Amygdala (tissue), 56 donors: Measurements from ENCODE around the gene MTMR1.

Source experiments
- DNase-seq, 56 donors: peaks; one replicate each; lab custom pipeline; 2025; lab: John Stamatoyannopoulos, UW

MTMR1 gene

DNA sequence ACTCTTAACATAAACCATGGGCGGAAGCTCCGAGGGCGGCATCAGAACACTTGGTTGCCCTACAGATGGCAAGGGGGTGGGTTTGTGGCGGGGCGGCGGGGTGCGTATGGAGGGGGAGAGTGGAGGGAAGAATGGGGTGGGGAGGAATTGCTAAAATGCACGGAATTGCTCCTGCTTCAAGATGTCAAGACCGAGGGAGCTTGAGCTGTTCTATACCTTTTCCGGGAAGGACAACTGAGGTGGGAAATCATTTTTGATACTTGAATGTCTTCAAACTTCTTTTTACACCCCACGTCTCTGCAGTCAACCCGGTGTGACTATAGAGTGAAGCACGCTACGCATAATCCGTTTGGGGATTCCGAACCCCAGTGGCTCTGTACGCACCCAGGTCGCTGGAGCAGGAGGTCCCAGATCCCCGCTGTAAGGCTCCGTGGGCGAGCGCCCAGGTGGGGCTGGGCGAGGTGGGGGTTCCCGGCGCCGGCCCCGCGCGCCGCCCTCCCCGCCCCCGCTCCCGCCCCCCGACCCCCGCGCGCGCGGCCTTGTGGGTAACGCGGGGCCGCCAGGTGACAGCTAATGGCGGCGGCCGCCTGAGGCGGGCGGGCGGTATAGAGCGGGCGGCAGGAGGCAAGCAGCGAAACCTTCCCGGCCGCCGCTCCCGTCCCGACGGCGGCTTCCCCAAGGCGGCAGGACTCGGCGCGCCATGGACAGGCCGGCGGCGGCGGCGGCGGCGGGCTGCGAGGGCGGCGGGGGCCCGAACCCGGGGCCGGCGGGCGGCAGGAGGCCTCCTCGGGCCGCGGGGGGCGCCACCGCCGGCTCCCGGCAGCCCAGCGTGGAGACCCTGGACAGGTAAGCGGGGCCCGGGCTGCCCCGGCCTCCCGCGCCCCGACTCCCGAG lies at the start of gene MTMR1:
Gene MTMR1 (plus strand): TSS at position 566 of the 894 bp plus-strand sequence. CDS start 135 bp downstream, at position 701.
- DNase-seq: peak in 17 of 56 donors; percentile 2 to 51 (median 15)

DNA sequence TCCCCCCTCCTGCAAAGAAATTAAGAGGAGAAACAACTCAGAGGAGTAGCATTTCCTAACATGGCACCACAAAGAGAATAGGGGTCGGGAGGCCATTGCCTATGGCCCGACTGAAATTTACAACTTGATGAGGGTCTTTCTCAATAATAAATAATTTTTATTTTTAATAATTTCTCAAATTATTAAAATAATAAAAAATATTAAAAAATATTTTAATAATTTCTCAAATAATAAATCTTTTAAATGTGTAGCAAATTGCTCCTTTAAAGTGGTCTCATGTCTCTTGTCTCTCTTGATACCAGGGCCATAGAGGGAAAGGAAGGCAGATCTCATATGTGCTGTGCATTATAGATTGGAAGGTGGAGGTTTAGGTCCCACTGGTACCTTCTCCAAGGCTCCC lies 49.2 kb upstream of the MTMR1 start:
- no peak for DNase-seq

DNA sequence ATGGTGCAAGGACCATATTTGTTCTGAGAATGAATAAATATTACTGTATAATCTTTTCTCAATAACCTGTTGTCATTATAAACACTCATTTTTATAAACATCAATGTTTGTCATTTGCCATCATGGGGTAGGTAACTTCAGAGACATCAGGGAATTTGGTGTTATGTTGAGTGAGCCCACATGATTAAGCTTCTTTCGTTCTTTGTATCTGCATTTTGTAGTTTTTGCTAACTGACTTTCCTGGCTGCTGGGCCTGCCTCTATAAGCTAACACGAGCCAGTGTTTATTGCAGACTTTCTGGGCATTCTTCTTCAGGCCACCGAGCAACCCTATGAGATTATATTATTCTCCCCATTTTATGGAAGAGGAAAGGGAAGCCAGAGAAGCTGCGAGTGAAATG lies 48.8 kb upstream of the MTMR1 start:
- DNase-seq: no peak

DNA sequence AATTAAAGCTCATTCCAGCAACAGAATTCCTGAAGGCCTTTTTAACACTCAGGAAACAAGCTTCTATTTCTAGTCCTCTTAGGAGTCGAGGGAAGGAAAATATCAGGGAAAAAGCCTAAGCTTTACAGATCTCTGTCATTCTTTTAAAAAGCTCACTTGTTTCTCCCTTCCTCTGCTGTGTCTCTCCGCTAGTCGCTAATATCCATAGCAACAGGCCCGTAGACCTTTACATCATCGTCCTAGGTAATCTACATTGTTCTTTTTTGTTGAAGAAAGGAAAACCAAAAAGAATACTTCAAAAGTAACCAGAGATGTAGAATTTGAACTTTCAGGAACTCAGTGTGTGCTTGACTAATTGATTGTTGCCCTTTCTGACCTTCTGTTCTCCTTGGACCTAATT lies 45.9 kb upstream of the MTMR1 start:
- DNase-seq: no peak

DNA sequence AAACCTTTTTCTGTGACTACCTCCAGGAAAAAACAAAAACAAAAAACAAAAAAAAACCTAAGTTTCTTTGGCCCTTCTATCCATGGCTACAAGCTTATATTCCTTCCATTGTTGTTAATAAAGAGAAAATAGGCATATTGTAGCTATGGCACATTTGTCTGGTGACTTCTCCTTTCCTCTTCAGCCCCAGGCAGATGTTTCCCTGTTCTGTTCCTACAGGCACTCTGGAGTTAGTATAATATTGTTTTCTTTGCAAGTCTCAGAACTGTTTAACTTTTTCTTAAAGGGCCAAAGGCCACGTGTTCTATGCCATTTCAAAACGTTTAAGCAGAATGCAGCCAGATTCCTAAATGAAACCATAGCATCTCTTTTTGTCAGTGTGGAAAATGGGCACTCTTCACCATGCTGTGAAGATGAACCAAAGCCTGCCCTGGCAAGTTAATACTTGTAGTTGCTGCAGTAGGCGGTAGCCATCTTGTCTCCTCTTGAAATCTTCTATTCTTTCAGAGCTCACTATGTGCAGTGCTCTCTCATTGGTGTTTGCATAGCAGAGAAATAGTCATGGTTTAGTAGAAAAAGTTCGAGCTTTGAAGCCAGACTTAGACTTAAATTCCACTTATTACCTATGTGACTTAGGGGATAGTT lies 44.8 kb upstream of the MTMR1 start:
- no peak for DNase-seq

DNA sequence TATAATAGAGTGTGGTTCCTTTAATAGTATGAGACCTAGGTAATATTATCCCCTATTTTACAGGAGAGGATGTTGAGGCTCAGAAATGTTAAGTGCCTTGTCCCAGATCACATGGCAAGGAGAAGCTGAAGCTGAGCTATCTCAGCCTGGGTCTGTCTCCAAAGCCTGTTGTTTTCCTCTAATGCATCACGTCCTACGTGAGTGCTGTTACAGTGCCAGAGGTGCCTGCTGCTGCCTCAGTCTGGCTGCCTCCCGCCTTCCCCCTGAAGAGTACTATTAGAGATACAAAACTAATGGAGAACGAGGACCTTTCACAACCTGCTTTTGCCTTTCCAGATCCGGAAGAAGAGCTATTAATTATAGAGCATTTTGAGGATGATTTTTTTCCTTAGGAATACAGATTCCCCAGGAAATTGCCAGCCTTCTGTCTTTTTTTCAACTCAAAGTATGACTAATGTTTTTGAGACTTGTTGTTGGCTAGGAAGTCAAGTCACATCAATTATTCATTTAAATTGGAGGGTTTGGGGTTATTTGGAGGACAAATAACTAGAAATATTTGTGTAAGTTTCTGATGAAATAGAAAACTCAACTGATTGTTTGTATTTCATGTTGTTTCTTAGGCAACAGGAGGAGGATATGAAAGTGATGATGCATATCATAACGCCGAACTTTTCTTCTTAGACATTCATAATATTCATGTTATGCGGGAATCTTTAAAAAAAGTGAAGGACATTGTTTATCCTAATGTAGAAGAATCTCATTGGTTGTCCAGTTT lies 43.9 kb upstream of the MTMR1 start:
- DNase-seq: peak in 2 of 56 donors; percentile 0 to 7

DNA sequence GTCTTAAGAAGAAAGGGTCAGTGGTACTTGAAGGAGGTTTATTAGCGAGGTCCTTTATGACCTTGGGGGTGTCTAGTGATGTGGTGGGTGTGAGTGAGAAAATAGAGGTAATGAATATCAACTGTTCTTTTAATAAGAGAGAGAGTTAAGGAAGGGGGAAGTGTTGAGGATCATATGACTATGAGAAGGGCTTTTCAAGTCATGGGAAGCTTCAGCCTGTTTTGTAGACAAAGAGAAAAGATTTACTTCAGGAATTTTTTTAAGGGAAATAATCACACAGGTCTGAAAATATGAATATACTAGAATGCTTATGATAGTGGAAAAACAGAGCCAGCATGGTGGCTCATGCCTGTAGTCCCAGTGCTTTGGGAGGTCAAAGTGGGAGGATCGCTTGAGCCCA lies 41.3 kb upstream of the MTMR1 start:
- DNase-seq: no peak

DNA sequence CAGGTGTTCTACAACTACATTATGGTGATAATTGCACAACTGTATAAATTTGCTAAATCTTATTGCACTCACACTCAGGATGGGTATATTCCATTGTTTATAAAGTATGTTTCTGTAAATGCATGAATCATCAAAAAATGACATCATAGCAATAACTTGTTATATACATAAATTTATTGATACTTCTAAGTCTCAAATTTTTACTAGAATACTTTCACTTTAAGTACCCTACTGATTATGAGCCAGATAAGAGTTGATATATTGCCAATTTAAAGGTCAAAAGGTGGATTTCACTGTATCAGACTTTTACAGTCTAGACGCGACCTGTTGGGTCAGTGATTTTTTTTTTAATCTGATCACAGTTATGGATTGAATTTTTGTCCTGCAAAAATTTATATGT lies 37.4 kb upstream of the MTMR1 start:
- DNase-seq: no peak

DNA sequence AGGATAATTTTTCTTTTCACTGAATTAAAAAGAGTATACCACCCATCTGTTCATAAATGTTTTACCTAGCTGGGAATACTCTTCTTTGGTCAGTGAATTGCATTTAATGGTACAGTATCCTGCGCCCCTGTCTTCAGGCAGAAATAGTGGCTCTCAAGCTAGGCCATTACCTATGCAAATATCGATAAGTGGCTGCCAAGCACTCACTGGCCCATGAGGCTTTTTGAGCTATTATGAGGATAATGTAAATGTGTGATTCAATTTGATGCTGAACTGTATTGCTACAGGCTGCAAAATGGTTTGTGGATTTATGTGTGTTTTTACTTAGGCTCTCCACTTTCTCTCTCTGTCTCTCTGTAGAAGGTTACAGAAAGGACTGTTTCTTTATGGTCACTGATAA lies 30.1 kb upstream of the MTMR1 start:
- DNase-seq: no peak

DNA sequence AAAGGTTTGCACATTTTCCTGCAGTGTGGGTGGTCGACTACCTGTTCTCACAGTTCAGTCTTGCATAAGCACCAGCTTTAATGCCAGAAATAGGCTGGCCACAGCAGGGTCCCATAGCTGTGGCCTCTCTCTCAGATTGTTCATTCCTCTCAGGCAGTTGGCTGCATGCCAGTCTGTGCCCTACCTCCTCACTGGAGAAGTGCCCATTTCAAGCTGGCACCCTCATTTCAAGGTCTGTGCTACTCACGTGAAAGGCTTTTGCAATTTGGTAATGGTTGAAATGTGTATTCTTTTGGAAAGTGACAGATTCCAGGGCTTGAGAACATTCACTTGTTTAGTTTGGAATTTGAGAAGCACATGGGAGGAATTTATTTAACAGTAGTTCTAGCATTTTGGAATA lies 28.9 kb upstream of the MTMR1 start:
- peak in 22 of 56 donors; percentile 0 to 23 (median 9) for DNase-seq

DNA sequence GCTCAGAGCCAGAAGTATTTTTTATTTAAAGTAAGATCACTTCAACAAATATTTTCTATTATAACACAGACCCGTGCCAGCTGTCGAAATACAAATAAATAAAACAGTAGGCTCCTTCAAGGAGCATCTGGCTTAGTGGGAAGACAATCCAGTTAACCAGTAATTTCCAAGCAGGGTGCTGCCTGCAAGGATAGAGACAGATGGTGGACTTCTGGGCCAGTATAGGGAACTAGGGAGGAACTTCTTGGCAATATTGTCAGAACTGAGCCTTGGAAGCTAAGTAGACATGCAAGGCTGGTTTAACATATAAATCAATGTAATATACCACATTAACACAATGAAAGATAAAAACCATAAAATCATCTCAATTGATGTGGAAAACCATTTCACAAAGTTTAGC lies 17.0 kb upstream of the MTMR1 start:
- no peak for DNase-seq

DNA sequence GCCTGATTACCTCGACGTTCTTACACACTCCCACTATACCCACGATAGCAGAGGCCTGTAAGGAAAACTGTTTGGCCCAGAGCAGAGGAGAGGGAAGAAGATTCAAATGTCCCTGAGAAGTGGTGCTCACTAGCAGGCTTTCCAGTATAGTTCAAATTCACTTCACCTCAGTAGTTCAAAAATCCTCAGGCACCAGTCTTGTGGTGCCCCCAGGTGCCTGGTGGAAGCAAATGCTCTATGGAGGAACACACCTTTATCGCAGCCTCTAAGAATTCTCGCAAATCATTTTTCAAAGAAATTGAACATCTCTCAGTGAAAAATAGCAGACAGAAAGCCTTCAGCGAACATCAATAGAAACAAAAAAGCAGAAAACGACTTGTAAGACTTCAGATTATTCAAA lies 12.2 kb upstream of the MTMR1 start:
- peak in 2 of 56 donors; percentile 0 to 2 for DNase-seq

DNA sequence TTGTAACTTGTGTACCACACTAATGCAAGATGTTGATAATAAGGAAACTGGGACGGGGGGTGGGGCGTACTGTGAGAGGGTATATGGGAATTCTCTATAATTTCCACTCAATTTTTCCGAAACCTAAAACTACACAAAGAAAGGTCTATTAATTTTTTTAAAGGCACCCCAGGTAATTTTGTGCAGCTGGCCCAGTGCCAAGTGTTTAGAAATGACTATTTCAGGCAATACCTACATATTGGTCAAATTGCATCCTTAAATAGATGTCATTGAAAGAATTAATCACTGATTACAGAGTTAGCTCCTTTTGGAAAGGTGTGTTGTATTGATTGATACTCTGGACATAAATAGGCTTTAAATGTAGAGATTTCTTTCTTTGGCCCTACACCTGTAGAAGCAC lies 10.1 kb upstream of the MTMR1 start:
- no peak for DNase-seq

DNA sequence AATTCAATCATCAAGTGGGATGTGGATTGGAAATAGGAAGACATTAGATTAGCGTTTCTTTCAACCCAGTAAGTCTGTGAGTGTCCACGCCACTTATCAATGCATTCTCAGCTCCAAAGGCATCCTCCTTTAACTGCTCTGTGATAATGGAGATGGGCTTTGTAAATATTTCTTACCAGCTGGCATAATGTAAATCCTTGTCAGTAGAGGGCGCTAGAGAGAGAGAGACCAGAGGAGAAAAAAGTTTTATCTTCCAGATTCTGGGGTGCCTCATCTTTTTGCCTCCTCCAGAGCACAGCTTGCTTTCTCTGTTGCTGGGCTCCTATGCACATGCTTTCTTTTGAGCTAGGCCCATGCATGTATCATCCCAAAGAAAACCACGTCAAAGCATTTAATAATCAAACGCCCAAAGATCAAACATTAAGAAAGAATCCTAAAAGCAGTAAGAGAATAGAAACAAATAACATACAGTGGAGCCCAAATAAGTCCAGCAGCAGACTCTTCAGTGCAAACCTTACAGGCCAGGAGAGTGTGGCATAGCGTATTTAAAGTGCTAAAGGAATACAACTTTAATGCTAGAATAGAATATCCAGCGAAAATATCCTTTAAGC lies 9.6 kb upstream of the MTMR1 start:
- no peak for DNase-seq

DNA sequence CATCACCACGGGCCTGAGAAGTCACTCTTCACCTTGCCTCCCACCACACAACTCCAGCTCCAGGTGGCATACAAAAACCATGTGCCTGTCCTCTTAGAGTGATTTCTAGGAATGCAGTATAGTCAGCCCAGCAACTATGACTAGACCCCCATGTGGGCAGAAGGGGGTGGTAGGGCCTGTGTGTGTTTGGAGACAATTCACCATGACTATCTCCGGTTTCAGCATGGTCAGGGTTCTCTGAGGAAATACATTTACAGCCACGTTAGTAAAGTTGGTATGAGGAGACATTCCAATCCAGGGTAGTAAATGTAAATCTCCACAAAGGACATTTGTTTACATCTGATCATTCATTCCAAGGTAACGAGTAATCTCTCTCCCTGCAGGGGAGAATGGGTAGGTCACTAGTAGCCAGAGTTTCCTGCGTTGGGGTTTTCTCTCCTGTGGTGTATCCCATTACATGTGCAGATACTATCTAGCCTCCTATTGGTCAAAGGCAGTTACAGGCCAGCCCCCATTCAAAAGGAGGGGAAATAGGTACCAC lies 4.2 kb upstream of the MTMR1 start:
- no peak for DNase-seq

DNA sequence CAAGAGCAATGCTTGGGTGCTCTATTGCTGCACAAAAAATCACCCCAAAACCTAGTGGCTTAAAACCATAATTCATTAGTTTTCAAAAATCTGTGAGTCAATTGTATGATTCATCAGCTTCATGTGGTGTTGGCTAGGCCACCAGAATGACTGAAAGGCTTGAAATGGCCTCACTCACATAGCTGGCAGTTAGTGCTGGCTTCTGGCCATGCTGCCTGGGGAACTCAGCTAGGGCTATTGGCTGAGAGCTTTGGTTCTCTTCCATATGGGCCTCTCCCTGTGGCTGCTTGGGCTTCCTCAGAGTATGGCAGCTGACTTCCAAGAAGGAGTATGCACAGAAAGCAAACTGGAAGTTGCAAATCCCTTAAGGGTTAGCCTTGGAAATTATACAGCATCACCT lies 3.1 kb upstream of the MTMR1 start:
- DNase-seq: no peak

DNA sequence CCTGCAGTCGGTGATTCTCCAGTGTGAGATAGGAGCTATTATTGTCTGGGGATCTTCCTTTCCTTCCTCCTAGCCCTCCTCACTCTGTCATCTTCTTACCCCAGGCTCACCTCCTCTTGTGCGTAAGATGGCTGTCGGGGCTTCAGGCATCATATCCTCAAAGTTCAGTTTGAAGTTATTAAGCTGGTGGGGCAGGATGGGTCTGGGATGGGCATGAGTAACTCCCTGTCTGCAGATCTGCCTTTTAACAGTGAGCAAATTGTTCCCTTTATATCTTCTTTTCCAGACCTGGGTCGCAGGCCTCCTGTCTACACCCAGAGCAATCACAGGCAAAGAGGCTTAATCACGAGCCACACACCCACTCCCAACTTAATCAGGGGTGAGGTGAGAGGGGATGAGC lies 900 bp upstream of the MTMR1 start:
- DNase-seq: peak in 1 of 56 donors; percentile 2

DNA sequence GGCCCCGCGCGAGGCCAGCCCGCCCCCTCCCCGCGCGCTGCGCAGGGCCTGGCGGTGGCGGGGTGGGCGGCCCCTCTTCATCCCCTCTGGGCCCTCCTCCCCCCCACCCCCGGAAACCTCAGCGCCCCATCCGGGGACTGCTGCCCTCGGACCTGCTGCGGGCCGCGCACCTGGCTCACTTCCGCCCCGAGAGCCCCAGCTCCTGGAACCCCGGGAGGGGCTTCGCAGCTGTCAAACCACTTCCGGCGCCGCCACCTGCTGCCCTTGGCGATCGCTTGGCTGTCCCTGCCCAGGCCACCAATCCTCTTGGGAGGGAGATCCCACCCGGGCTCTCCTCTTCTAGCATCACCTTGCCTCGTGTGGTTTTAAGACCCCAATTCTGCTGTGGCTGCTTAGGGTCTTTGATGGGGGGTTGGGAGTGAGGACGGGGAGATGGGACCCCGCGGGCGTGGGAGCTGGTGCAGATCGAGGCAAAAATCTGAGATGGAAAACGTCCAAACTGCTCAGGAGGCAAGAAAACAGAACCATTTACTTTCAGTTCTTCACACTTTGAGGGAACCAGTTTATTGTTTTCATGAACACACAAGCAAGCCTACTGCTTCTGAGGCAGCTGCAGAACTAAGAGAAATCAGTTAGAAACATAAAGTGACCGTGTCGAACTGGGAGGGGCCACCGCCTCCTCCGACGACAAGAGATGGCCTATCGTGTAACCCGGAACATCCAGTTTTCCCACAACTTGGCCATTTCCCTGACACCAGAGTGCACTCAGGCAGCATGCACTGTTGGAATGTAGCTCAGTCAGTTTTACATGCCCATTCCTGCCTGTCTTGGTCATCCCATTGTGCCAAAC lies 754 bp downstream of the MTMR1 start:
- peak in 11 of 56 donors; percentile 0 to 40 (median 13) for DNase-seq

DNA sequence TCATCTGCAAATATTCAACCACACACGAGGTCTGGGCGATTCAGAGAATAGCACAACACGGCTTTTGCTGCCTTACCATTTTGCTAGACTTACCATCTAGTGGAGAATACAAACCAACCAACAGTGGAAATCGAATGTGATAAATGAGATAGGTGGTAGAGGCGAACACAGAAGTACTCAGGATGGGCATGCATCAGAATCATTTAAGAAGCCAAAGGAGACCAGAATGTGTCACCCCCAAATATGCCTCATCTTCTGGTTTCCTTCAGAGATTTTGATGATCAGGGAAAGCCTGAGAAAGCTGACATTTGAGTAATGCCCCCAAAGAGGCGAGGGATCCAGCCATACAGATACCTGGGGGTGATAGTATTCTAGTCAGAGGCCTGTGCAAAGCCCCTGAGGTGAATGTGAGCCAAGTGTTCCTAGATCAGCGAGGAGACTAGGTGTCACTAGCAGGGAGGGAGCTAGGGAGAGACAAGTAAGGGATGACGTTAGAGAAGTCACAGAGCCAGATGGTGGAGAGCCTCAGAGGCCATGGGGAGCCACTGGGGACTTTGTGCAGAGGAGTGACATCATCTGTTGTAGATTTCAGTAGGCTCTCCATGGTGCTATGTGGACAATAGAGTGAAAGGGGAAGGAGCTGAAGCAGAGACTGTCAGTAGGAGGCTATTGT lies 1.7 kb downstream of the MTMR1 start:
- DNase-seq: no peak
